HepG2 (cell line): ENCODE data around the gene SAPCD1. TPM values are rescaled to one million over a fixed set of nuclear protein-coding genes. Genes with fewer than 3 reads are reported as not detected.

Experiments used
- ARNT ChIP-seq: fragments of 450-650 bp; IDR thresholded peaks from 2 replicates; pipeline ENCODE4 v1.6.1; 2017
- BRCA1 ChIP-seq: sonication (generic); formaldehyde crosslinking; IDR thresholded peaks from 2 replicates; pipeline ENCODE4 v1.4.0; 2020; ENCODE audit warnings: missing genetic modification reagents
- CREM ChIP-seq, 2 experiments: sonication (generic) in 1 of 2; formaldehyde crosslinking in 1 of 2; IDR thresholded peaks; 2 replicates each; pipeline versions ENCODE4 v1.4.0 to v1.6.1; 2016 to 2020; ENCODE audit warnings: antibody characterized with exemption in 1 of 2, mild to moderate bottlenecking in 1 of 2, missing genetic modification reagents in 1 of 2
- DPF2 ChIP-seq: sonication (generic); formaldehyde crosslinking; IDR thresholded peaks from 2 replicates; pipeline ENCODE4 v1.4.0; 2020; ENCODE audit warnings: mild to moderate bottlenecking, low read depth, missing genetic modification reagents, borderline replicate concordance
- ISL2 ChIP-seq: sonication (generic); formaldehyde crosslinking; IDR thresholded peaks from 2 replicates; pipeline ENCODE4 v1.5.0; 2020; ENCODE audit warnings: missing genetic modification reagents
- KAT2B ChIP-seq: fragments of 150-350 bp; IDR thresholded peaks from 2 replicates; pipeline ENCODE4 v1.6.1; 2014; ENCODE audit warnings: low read depth, low read length, borderline replicate concordance
- KLF16 ChIP-seq, 2 experiments: sonication (generic) in 1 of 2; formaldehyde crosslinking in 1 of 2; IDR thresholded peaks; 2 replicates each; pipeline versions ENCODE4 v1.6.1 to v1.8.0; 2016 to 2023; ENCODE audit warnings: missing genetic modification reagents in 2 of 2, missing compliant biosample characterization in 1 of 2
- RBFOX2 ChIP-seq: fragments of 200-400 bp; formaldehyde crosslinking; IDR thresholded peaks from 2 replicates; pipeline ENCODE4 v1.6.1; 2017; ENCODE audit warnings: low read depth, mild to moderate bottlenecking, low read length
- RFXANK ChIP-seq: IDR thresholded peaks from 2 replicates; pipeline ENCODE4 v1.6.1; 2016
- SIN3B ChIP-seq: fragments of 150-350 bp; IDR thresholded peaks from 2 replicates; pipeline ENCODE4 v1.6.1; 2014; ENCODE audit warnings: low read length
- SIX1 ChIP-seq: sonication (generic); formaldehyde crosslinking; IDR thresholded peaks from 2 replicates; pipeline ENCODE4 v1.4.0; 2020; ENCODE audit warnings: missing genetic modification reagents, borderline replicate concordance
- TBP ChIP-seq: sonication (generic); formaldehyde crosslinking; IDR thresholded peaks from 2 replicates; pipeline ENCODE4 v1.5.0; 2020; ENCODE audit warnings: missing genetic modification reagents
- TOE1 ChIP-seq: sonication (generic); formaldehyde crosslinking; IDR thresholded peaks from 2 replicates; pipeline ENCODE4 v1.4.0; 2020; ENCODE audit warnings: mild to moderate bottlenecking, missing genetic modification reagents
- ZFP37 ChIP-seq: sonication (generic); formaldehyde crosslinking; IDR thresholded peaks from 2 replicates; pipeline ENCODE4 v1.4.0; 2020; ENCODE audit warnings: missing genetic modification reagents, borderline replicate concordance
- ZNF17 ChIP-seq: sonication (generic); formaldehyde crosslinking; IDR thresholded peaks from 2 replicates; pipeline ENCODE4 v1.5.0; 2020; ENCODE audit warnings: mild to moderate bottlenecking, missing genetic modification reagents
- ZNF232 ChIP-seq: sonication (generic); formaldehyde crosslinking; IDR thresholded peaks from 2 replicates; pipeline ENCODE4 v1.4.0; 2020; ENCODE audit warnings: missing genetic modification reagents, borderline replicate concordance
- ZNF331 ChIP-seq: sonication (generic); formaldehyde crosslinking; IDR thresholded peaks from 2 replicates; pipeline ENCODE4 v1.4.0; 2020; ENCODE audit warnings: missing genetic modification reagents
- ZNF589 ChIP-seq: sonication (generic); formaldehyde crosslinking; conservative IDR thresholded peaks from 2 replicates; pipeline ENCODE4 v1.8.0; 2022; ENCODE audit warnings: mild to moderate bottlenecking, moderate library complexity, missing genetic modification reagents
- ZNF598 ChIP-seq: sonication (generic); formaldehyde crosslinking; IDR thresholded peaks from 2 replicates; pipeline ENCODE4 v1.5.1; 2020; ENCODE audit warnings: mild to moderate bottlenecking, missing genetic modification reagents, borderline replicate concordance
- ZNF614 ChIP-seq: IDR thresholded peaks from 2 replicates; pipeline ENCODE4 v1.6.1; 2018; ENCODE audit warnings: missing biosample characterization, missing genetic modification reagents, inconsistent platforms, borderline replicate concordance
- ZNF660 ChIP-seq: sonication (generic); formaldehyde crosslinking; IDR thresholded peaks from 2 replicates; pipeline ENCODE4 v1.5.1; 2020; ENCODE audit warnings: mild to moderate bottlenecking, low read depth, missing genetic modification reagents, borderline replicate concordance
- ZNF761 ChIP-seq: sonication (generic); formaldehyde crosslinking; conservative IDR thresholded peaks from 2 replicates; pipeline ENCODE4 v1.4.0; 2020; ENCODE audit warnings: mild to moderate bottlenecking, missing genetic modification reagents
- ZNF770 ChIP-seq: sonication (generic); formaldehyde crosslinking; IDR thresholded peaks from 2 replicates; pipeline ENCODE4 v1.5.0; 2020; ENCODE audit warnings: mild to moderate bottlenecking, missing genetic modification reagents
- ZNF790 ChIP-seq: sonication (generic); formaldehyde crosslinking; IDR thresholded peaks from 2 replicates; pipeline ENCODE4 v1.8.0; 2022; ENCODE audit warnings: missing genetic modification reagents, mild to moderate bottlenecking, borderline replicate concordance
- ZNF800 ChIP-seq: sonication (generic); formaldehyde crosslinking; IDR thresholded peaks from 2 replicates; pipeline ENCODE4 v1.4.0; 2020; ENCODE audit warnings: missing genetic modification reagents
- ZNF839 ChIP-seq: sonication (generic); formaldehyde crosslinking; IDR thresholded peaks from 2 replicates; pipeline ENCODE4 v1.4.0; 2020; ENCODE audit warnings: missing genetic modification reagents, mild to moderate bottlenecking, borderline replicate concordance
- ZNF878 ChIP-seq: sonication (generic); formaldehyde crosslinking; IDR thresholded peaks from 2 replicates; pipeline ENCODE4 v1.8.1; 2023; ENCODE audit warnings: mild to moderate bottlenecking, missing genetic modification reagents, moderate library complexity
- polyA plus RNA-seq, 8 experiments: library from polyadenylated mRNA; depleted of rRNA in 3 of 8; stranded (reverse) in 7 of 8; unstranded in 1 of 8; fragments of >200 nt; fragmentation: Illumina TruSeq in 4 of 8; extraction: Trizol in 4 of 8; gene quantifications; 2 replicates each; pipeline versions ENCODE4 v1.2.1 to v1.2.3, GENCODE V29; 2011 to 2016; ENCODE audit warnings: low read depth in 4 of 8, missing spikeins in 1 of 8, mixed read lengths in 1 of 8; ENCODE audit not compliant: insufficient read depth in 1 of 8
- total RNA-seq, 5 experiments: library from RNA; depleted of rRNA; stranded (reverse); fragments of >200 nt; fragmentation: Illumina TruSeq; extraction: Trizol; gene quantifications; 2 replicates each; pipeline ENCODE4 v1.2.3, GENCODE V29; 2016; ENCODE audit warnings: low read depth in 1 of 5
- TF ChIP-seq, protein P1 (sequence below): sonication (generic); formaldehyde crosslinking; IDR thresholded peaks from 2 replicates; pipeline ENCODE4 v1.4.0; 2020; ENCODE audit warnings: mild to moderate bottlenecking, missing genetic modification reagents

SAPCD1 gene
- total and polyA plus RNA-seq, 2 of the 13 experiments (the other 11 are each of a cell fraction or from before 2014, with no cell fraction given) = 2.5 to 3.9 TPM

DNA sequence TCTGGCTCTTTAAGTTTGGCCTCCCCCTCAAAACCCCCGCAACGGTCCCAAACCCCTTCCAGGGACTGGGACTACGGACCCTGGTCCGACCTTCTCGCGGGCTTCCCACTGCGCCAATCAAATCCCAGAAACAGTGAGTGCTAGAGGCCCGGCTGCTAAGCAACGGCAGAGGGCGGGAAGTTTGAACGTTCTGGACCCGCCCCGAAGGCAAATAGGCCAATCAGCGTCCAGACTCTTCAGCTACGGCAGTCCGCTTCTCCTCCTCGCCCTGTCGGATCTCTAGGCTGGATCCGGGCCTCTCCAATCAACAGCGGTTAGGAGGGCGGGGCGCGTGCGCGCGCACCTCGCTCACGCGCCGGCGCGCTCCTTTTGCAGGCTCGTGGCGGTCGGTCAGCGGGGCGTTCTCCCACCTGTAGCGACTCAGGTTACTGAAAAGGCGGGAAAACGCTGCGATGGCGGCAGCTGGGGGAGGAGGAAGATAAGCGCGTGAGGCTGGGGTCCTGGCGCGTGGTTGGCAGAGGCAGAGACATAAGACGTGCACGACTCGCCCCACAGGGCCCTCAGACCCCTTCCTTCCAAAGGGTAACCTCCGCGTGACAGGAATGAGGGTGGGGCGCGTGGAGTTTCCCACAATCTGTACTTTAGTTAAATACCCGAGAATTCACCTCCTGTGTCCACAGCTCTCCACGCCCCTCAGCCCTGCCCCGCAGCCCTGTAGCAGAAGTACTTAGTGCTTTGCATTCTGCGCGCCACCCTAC is 22.6 kb upstream of the SAPCD1 start, which contains the start of gene MSH5 (continued):
- TF ChIP-seq ZNF232 (CRISPR knock-in tag) (peak; percentile 93), BRCA1 (no peak), ZNF761 (CRISPR knock-in tag) (peak; percentile 85), RBFOX2 (peak; percentile 96), ZNF790 (CRISPR knock-in tag) (peak; percentile 84), TBP (no peak), ZNF17 (CRISPR knock-in tag) (no peak), ZNF660 (CRISPR knock-in tag) (peak; percentile 94; the same call in 1 of the 2 replicates), ZNF598 (CRISPR knock-in tag) (peak; percentile 96), SIX1 (peak; percentile 97), ZFP37 (peak; percentile 84; the same call in 1 of the 2 replicates), ZNF878 (CRISPR knock-in tag) (peak; percentile 100), ARNT (no peak), ZNF800 (CRISPR knock-in tag) (peak; percentile 69), ZNF589 (CRISPR knock-in tag) (peak; percentile 99), ISL2 (peak; percentile 58; the same call in 1 of the 2 replicates), KLF16 (CRISPR knock-in tag; IDR thresholded peaks at IDR 0.05) (peak; percentile 77 to 79; a peak in 2 of 4 replicates), ZNF614 (peak; percentile 53; the same call in 1 of the 2 replicates), TOE1 (CRISPR knock-in tag) (no peak; the same call in 1 of the 2 replicates), RFXANK (CRISPR knock-in tag) (peak; percentile 76; the same call in 1 of the 2 replicates), SIN3B (no peak), KAT2B (no peak), DPF2 (CRISPR knock-in tag) (no peak; the same call in 1 of the 2 replicates), ZNF331 (CRISPR knock-in tag) (peak; percentile 84), ZNF770 (CRISPR knock-in tag) (peak; percentile 72), CREM (IDR thresholded peaks at IDR 0.05) (peak; percentile 52), CREM (CRISPR knock-in tag; IDR thresholded peaks at IDR 0.05) (no peak), ZNF839 (CRISPR knock-in tag) (peak; percentile 83)
- TF ChIP-seq, protein P1, sequence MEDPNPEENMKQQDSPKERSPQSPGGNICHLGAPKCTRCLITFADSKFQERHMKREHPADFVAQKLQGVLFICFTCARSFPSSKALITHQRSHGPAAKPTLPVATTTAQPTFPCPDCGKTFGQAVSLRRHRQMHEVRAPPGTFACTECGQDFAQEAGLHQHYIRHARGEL (CRISPR knock-in tag) = peak; percentile 90; the same call in 1 of the 2 replicates
